NCI-H2227 treated with DMSO at 0.1 percent for 48 hours (cell line): ENCODE results near the gene ABAT.
"Not testable (repeated sequence)": the region's sequence is repeated elsewhere in the genome, so short reads cannot be mapped to it uniquely, and the experiment has no call there.

Experiments
- DNase-seq: peaks from one replicate; lab custom pipeline; 2025; lab: John Stamatoyannopoulos, UW

The ABAT gene

DNA sequence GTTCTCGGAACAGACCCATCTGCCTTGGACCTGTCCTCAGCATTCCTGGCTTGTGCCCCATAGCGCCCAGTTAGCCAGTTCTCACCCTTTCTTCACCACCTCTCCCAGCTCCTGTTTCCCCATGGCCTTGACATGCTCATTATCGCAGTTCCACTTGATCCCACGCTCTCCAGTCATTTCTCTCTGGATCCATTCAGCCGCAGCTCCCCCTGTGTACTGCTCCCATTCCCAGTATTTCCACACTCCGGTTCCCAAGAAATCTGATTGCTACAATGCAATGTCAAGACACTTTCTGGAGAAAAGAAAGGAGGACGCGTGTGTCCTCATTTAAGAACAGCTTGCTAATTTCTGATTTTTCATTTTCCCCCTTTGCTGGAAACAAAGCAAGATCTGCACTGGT lies 67.7 kb downstream of the ABAT start:
- DNase-seq, result no peak

GRCh38 chr16:8748944-8749343 lies 74.5 kb downstream of the ABAT start:
- not testable (repeated sequence) for DNase-seq

- no peak for DNase-seq
Measured at GRCh38 chr16:8751481-8752311, 77.3 kb downstream of the ABAT start.

- DNase-seq, result no peak
Measured at GRCh38 chr16:8752706-8753105, 78.3 kb downstream of the ABAT start.

DNA sequence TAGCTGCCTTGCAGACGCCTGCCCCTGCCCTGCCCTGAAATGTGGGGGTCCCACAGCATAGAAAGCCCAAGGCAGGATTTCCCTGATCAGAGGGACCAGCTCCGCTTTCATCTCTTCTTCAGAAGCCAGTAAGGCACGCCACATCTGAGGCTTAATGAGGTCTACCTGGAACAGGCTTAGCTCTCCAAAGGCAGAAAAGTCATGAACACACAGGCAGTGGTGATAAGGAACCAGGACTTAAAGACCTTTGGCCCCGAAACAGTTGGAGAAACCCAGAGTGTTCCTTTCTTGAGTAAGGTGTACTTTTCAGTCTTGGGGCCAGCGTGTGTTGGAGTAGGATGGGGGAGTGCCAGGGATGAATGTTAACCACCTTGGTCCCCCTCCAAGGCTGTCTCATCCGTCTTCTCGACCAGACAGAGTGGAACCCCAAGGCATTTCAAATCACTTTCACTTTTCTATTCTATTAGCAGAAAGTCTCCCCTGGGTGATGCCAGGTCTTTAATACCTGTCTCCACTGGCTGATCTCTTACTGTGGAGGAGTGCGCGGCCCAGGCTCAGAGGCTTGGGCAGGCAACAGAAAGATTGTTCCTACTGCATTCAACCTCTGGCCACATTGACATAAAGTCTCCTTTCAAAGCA lies 79.1 kb downstream of the ABAT start:
- DNase-seq, result no peak

GRCh38 chr16:8756755-8757154 lies 82.3 kb downstream of the ABAT start:
- DNase-seq, result no peak

DNA sequence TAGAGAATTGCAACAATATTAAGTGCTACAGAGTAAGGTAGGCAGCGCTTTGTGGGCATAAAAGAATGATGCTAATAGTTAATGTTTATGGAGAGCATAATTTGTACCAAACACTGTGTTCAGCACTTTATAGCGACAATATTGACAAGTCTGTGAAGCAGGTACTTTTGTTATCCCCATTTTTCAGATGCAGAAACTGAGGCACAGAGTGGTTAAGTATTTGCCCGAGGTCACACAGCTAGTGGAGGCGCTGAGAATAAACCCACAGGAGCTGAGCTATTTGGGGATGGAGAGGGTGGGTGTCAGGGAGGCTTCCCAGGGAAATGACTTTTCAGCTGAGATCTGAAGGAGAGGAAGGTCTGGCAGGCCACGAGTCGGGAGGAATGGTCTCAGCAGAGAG lies 83.6 kb downstream of the ABAT start:
- DNase-seq, result no peak

DNA sequence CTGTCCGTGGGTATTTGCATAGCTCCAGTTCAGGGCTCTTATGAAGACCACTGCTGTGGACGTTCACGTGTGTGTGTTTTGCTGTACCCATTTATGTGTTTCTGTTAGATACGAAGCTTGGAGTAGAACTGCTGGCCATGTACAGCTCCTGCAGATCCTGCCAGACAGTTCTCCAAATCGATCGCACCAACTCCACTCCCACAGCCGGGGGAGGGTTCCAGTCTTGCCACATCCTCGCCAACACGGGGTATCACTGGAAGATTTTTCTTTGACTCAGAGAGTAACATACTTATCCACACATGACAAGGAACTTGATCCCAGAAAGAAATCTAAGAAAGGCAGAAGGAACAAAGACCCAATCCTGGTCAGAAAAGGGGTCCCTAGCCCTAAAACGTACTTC lies 85.6 kb downstream of the ABAT start:
- no peak for DNase-seq

GRCh38 chr16:8761078-8761477 lies 86.7 kb downstream of the ABAT start:
- DNase-seq, result no peak

DNA sequence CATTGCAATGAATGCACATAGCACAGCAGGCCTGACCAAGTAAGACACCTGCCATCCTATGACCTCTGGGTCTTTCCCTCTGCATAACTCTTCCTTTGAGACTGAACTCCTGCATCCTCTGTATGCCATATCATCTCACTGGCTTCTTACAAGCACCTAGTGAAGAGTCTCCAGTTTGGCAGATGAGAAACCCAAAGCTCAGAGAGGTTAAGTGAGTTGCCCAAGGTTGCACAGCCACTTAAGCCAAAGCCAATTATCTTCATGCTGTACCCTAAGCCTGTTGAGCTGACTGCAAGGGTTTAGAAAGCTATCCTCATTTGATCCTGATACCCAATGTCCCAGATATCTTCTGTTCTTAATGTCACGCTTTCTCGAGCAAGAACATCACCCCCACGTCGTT lies 87.8 kb downstream of the ABAT start:
- DNase-seq, result no peak

DNA sequence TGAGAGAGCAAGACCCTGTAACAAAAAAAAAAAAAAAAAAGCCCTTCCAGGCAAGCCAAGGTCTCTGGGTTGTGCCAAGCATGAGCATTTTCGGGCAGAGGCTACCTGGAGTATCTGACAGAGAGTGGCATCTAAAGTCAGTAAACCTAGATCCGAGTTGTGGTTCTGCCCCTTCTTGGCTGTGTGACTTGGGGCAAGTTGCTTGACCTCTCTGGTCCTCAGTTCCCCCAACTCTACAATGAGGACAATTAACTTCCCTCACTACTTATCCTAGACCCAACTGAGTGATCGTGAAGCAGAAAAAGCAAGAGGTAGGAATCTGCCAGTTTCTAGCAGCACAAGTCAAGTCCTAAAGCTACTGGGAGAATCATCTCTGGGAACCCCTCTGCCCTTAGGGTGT lies 88.7 kb downstream of the ABAT start:
- DNase-seq, result no peak

DNA sequence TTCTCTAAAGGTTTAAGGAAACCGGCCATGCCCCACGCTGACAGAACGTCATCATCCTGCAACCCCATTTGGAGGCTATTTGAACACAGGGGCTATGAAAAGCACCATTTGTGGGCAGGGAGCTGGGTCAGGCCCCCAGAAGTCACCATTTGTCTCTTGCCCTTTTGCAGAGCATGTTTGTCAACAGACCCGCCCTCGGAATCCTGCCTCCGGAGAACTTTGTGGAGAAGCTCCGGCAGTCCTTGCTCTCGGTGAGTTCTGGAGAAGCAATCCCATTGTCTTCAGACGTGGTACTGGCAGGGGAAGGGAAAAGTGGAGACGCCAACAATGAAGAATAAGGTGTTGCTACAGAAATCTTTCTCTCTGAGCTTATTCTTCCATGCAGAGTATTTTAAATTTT lies 89.5 kb downstream of the ABAT start:
- DNase-seq, result no peak

GRCh38 chr16:8764525-8765250 lies 90.3 kb downstream of the ABAT start:
- no peak for DNase-seq

GRCh38 chr16:8767176-8767575 lies 92.8 kb downstream of the ABAT start:
- DNase-seq, result no peak

DNA sequence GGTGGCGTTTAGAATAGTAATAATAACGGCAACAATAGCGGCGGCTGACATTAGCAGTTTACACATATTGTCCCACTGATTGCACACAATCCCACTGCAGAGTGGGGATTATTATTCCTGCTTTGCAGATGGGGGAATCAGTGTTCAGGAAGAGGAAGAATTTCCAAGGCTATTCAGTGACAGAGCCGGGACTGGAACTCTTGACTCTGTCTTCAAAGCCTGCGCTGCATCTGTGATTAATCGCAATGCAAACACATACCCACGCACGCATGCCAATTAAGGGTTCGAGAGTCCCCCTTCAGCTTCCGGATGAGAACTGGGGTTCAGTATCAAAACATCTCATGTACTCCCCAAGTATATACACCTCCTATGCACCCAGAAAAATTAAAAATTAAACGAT lies 93.9 kb downstream of the ABAT start:
- no peak for DNase-seq

- no peak for DNase-seq
Measured at GRCh38 chr16:8768692-8769091, 94.3 kb downstream of the ABAT start.

DNA sequence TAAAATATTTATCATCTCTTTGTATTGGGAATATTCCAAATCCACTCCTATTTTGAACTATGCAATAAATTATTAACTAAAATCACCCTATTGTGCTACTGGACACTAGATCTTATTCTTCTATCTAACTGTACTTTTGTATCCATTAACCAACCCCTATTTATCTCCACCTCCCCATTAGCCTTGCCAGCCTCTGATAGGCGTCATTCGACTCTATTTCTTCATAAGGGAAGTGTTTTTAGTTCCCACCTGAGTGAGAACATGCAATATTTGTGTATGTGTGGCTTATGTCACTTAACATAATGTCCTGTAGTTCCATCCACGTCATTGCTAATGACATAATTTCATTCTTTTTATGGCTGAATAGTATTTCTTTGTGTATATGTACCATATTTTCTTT lies 99.1 kb downstream of the ABAT start:
- DNase-seq, result no peak

DNA sequence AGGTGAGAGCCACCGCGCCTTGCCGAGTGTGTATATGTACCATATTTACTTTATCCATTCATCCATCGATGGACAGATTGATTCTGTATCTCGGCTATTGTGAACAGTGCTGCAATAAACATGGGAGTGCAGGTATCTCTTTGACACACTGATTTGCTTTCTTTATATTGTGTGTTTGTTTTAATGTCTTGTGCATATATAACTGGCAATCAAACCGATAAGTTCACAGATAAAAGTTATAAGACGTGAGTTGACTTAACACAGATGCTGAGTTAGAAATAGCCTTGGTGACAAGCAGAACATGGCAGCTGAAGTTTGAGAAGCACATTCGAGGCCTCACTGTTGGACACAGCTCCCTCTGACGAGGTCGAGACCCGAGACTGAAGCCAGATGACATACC lies 99.8 kb downstream of the ABAT start:
- DNase-seq, result no peak

DNA sequence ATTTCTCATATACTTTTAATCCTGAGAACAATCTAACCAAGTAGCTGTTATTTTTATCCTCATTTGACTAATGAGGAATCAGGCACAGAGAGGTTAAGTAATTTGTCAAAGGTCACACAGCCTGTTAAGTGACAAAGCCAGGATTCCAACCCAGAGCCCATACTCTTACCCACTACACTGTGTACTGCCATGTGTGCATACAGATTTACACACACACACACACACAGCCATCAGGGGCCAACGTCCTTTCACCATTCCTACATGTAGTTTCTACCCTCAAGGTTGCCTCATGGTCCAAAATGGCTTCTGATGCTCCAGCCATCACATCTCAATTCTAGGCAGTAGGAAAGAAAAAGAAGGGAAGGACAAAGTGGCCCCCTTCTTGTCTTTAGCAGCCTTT lies 100.9 kb downstream of the ABAT start:
- DNase-seq, result no peak

- DNase-seq, result no peak
Measured at GRCh38 chr16:8776129-8776584, 101.7 kb downstream of the ABAT start.

GRCh38 chr16:8777217-8777616 lies 102.8 kb downstream of the ABAT start:
- no peak for DNase-seq

GRCh38 chr16:8781797-8782196 lies 107.4 kb downstream of the ABAT start:
- no peak for DNase-seq

- DNase-seq, result no peak
Measured at GRCh38 chr16:8782673-8783072, 108.3 kb downstream of the ABAT start.
